NCI-H2196 (cell line): ENCODE measurements around the gene FIGNL1.

Experiments used
- DNase-seq: peaks from one replicate; lab custom pipeline; 2025; ENCODE audit not compliant: unreplicated experiment; lab: John Stamatoyannopoulos, UW

Gene FIGNL1

GRCh38 chr7:50449881-50450589 lies at the start of gene FIGNL1:
Gene FIGNL1 (minus strand): TSS chr7:50450350. CDS start chr7:50447287, 3,063 bp downstream.
- peak; percentile 84 for DNase-seq

GRCh38 chr7:50499092-50499491 lies 48.9 kb upstream of the FIGNL1 start:
- DNase-seq, result no peak

- DNase-seq, result no peak
Observed at GRCh38 chr7:50497968-50498367, 47.8 kb upstream of the FIGNL1 start.

- DNase-seq, result no peak
Observed at GRCh38 chr7:50497068-50497642, 47.0 kb upstream of the FIGNL1 start.

DNA sequence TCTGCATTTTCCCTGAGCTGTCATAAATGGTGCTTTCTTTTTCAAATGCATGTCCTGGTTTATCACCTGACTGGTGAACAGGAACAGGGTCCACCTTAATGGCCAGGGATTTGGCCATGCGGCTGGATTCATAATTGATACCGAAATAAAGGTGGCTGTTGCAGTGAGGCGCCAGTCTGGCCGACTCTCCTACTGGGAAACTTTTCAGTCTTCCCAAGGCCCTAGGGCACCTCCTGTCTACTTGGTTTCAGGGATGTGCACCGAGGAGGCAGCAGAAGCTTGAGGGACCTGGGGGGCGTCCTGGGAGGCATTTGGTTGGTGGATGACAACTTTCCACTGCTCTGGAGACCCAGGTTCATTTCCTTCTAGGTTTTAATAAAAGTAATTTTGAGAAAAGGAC lies 46.4 kb upstream of the FIGNL1 start:
- no peak for DNase-seq

DNA sequence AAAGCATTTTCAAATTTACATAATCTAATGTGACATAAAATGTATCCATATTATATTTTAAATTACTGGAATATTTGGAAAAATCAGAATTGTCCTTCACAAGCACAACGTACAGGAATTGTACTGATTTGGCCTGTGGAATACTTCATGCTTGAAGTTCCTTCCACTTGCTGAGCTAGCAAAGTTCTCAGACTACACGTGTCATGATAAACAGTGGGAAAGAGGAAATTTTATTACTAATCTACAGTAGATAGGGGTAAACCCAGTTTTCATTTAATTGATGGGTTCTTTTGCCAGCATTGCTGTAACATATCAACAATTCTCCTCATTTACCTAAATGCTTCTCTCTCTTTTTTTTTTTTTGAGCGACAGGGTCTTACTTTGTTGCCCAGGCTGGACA lies 45.6 kb upstream of the FIGNL1 start:
- no peak for DNase-seq

- no peak for DNase-seq
Observed at GRCh38 chr7:50492770-50493519, 42.8 kb upstream of the FIGNL1 start.

- DNase-seq, result no peak
Observed at GRCh38 chr7:50491943-50492342, 41.8 kb upstream of the FIGNL1 start.

DNA sequence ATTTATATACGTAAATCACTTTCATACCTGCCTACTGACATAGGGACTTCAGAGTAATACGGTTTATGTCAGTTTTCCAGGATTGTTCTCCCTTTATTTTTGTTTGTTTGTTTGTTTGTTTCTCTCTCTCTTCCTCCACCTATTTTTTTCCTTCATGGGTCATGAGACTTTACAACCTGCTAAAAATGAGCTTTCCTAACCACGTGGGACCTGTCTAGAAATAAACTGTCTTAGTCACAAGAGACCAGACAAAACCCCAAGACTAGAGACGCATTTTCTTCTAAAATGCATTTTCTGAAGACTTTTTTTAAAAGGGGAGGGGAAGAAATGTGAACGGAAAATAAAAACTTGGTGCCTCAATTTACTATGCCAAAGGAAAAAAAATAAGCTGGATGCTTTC lies 41.1 kb upstream of the FIGNL1 start:
- no peak for DNase-seq

DNA sequence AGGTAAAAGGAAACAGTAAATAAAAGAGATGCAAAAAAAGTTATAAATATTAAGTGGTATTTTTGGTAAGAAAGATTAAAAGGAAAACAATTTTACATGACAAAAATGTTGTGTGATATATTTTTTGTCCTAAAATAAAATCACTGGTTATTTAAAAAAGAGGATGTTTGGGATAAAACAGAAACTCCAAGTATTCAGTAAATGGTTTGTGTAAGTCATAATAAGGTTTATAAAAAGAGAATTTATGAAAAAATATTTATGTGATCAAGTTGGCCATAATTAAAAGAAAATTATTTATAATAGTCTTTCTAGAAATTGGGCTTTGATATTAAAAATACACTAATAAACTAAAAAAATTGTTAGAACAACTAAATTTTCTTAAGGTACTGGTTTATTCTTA lies 38.2 kb upstream of the FIGNL1 start:
- DNase-seq, result no peak

DNA sequence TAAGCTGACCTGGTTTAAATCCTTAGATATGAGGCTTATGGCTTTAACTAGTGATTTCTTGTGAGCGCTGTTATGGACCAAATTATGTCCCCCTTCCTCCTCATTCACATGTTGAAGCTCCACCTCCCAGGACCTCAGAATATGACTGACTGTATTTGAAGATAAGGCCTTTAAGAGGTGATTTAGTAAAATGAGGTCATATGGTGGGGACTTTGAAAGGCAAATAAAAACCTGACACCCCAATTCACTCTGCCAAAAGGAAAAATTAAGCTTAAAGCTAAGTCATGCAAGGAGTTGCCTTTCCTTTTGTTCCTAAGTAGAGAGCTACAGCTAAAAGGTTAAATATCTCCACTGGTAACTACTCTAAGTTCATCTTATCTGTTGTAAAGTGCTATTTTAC lies 36.4 kb upstream of the FIGNL1 start:
- DNase-seq, result no peak

DNA sequence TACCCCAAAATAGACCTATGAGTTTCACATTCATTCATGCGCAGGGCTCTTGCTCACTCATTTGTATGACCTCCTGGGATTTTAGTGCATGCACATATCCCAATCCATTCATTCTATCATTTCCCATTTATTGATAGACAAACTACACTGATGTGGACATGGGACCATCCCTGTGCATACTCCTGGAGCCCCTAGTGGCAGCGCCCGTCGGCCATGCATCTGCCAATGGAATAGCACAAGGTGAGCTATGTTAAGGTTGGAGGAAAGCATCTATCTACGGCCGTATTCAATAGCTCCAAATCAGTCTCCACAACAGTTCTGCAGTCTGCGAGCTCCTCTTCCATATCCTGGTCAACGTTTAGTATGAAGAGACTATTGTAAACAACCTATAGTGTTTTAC lies 31.7 kb upstream of the FIGNL1 start:
- no peak for DNase-seq

GRCh38 chr7:50480797-50481196 lies 30.6 kb upstream of the FIGNL1 start:
- peak; percentile 27 for DNase-seq

- peak; percentile 27 for DNase-seq
Observed at GRCh38 chr7:50479743-50480517, 29.8 kb upstream of the FIGNL1 start.

GRCh38 chr7:50477640-50478039 lies 27.5 kb upstream of the FIGNL1 start:
- peak; percentile 16 for DNase-seq

- no peak for DNase-seq
Observed at GRCh38 chr7:50476953-50477625, 26.9 kb upstream of the FIGNL1 start.

DNA sequence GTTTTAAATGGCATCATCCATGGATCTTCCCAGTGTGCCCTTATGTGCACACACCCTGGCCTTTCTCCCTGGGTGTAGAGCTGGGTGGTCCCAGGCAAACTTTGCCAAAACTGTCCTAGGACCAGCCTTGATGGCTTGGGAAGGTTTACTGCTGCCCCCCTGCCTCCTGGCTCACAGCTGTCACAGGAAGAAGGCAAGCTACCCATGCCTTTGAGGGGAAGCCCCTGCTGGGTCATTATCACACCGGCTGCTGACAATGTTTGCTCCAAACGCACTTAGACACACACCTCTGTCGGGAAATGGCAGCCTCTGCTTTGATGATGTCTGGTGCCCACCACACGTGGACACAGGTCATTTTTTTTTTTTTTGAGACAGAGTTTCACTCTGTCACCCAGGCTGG lies 25.2 kb upstream of the FIGNL1 start:
- no peak for DNase-seq

- peak; percentile 20 for DNase-seq
Observed at GRCh38 chr7:50474382-50475160, 24.4 kb upstream of the FIGNL1 start.

DNA sequence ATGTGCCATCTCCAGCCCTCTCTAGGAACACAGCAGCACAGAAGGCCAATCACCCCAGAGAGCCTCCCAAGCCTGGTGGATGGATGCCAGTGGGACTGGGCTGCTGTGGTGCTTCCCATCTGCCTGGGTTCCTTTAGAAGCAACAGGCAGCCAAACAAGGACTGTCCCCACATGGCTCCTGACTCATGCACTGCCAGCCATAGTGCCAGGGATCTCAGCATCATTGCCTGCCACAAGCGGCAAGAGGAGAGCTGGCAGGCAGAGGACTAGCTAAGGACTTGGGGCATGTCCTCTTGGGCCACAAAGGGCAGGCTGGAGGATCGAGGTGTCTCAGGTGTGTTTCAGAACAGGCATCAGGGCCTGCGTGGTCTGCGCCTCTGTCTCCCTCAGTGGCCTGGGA lies 23.4 kb upstream of the FIGNL1 start:
- no peak for DNase-seq

DNA sequence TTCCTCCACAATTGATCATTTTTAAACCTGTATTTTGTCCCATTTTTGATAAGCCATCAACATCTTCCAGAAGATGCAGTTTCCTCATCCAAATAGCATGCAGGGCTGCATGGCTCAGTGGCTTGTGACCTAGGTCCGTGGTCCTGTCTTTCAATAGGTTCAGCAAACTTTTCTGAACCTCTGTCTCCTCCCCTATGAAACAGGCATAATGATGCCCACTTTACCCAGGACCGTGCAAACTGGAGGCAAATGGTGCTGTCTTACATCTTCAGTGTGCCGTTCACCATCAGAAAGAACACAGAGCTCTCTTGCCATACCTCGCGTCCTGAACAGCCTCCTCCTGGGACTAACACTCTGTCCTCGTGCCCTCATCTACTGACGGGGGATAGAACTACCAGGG lies 22.3 kb upstream of the FIGNL1 start:
- no peak for DNase-seq
